Caco-2 (cell line): ENCODE results near the gene ALDH3A1. TPM values are rescaled to one million over a fixed set of nuclear protein-coding genes. Genes with fewer than 3 reads are reported as not detected.

Experiments used
- BruUV-seq: library from RNA; stranded (reverse); fragments of 400-500 nt; replicated peaks from 2 replicates; lab custom pipeline; 2021; lab: Mats Ljungman, UMichigan
- CTCF ChIA-PET: fragments of 300-600 bp; sonication (Branson Sonifier 250); formaldehyde crosslinking; loops from one replicate; lab custom pipeline; 2022; ENCODE audit warnings: antibody characterized with exemption; lab: Charles Lee
- POLR2A ChIA-PET: fragments of 300-600 bp; sonication (Branson Sonifier 250); formaldehyde crosslinking; loops from one replicate; lab custom pipeline; 2022; ENCODE audit warnings: antibody characterized with exemption; lab: Charles Lee
- DNase-seq, 2 experiments: peaks; one replicate each; pipeline versions ENCODE4 v3.0.0 to v3.0.0-alpha.2; 2020 to 2022
- H3K27me3 ChIP-seq: replicated peaks from 2 replicates; pipeline ENCODE4 v1.6.0; 2011; ENCODE audit warnings: low read length; ENCODE audit not compliant: control insufficient read depth, insufficient read depth
- H3K36me3 ChIP-seq: 2 replicates; pipeline ENCODE4 v1.5.1; 2011; ENCODE audit warnings: low read length; ENCODE audit not compliant: control insufficient read depth, insufficient read depth
- H3K4me1 ChIP-seq: fragments of 250-450 bp; sonication (Bioruptor Pico); 2 replicates; pipeline ENCODE4 v1.5.1; 2020; ENCODE audit warnings: mild to moderate bottlenecking
- H3K4me3 ChIP-seq: 2 replicates; pipeline ENCODE4 v1.5.1; 2011; ENCODE audit warnings: low read depth, mild to moderate bottlenecking, control low read depth, low read length
- H3K9me3 ChIP-seq: fragments of 250-450 bp; sonication (Bioruptor Pico); 2 replicates; pipeline ENCODE4 v1.5.1; 2020; ENCODE audit warnings: mild to moderate bottlenecking, moderate library complexity
- H3K27ac Mint-ChIP-seq: one replicate; pipeline ENCODE4 v1.8.0; 2022; ENCODE audit warnings: mixed read lengths; ENCODE audit not compliant: unreplicated experiment
- H3K27me3 Mint-ChIP-seq: one replicate; pipeline ENCODE4 v1.8.0; 2022; ENCODE audit warnings: mixed read lengths; ENCODE audit not compliant: insufficient read depth, unreplicated experiment
- H3K36me3 Mint-ChIP-seq: one replicate; pipeline ENCODE4 v1.8.0; 2022; ENCODE audit warnings: mild to moderate bottlenecking, mixed read lengths; ENCODE audit not compliant: insufficient read depth, unreplicated experiment
- H3K4me1 Mint-ChIP-seq: one replicate; pipeline ENCODE4 v1.8.0; 2022; ENCODE audit warnings: low read depth, mixed read lengths; ENCODE audit not compliant: unreplicated experiment
- H3K4me3 Mint-ChIP-seq: one replicate; pipeline ENCODE4 v1.8.0; 2022; ENCODE audit warnings: mild to moderate bottlenecking, moderate library complexity, mixed read lengths; ENCODE audit not compliant: unreplicated experiment
- H3K9me3 Mint-ChIP-seq: one replicate; pipeline ENCODE4 v1.8.0; 2022; ENCODE audit warnings: mixed read lengths; ENCODE audit not compliant: unreplicated experiment
- CTCF ChIP-seq, 2 experiments: fragments of 200-600 bp in 1 of 2; IDR thresholded peaks; 1 replicate in 1 of 2; 2 replicates in 1 of 2; pipeline versions ENCODE4 v1.5.1 to v1.8.0; 2011 to 2022; ENCODE audit warnings: antibody characterized with exemption in 1 of 2, control low read depth in 1 of 2, inconsistent platforms in 1 of 2, low read depth in 1 of 2, low read length in 1 of 2, mild to moderate bottlenecking in 1 of 2, moderate library complexity in 1 of 2; ENCODE audit not compliant: insufficient read depth in 1 of 2, severe bottlenecking in 1 of 2, unreplicated experiment in 1 of 2
- intact Hi-C: fragments of 100-400 bp; cut with micrococcal nuclease; formaldehyde crosslinking; loops from one replicate; pipeline ENCODE4 v1.10.0; 2022; ENCODE audit not compliant: unreplicated experiment
- total RNA-seq: library from RNA; stranded (reverse); gene quantifications from 2 replicates; pipeline ENCODE4 v1.2.3, GENCODE V29; 2022

Gene ALDH3A1
- total RNA-seq, 1 experiment from 2014 or later, result 8.3 TPM

- Histone ChIP-seq H3K27me3 (no peaks in the 10 kb centered on the region), H3K9me3 (no peaks in the 10 kb centered on the region), H3K36me3 (no peaks in the 10 kb centered on the region), H3K4me3 (no peak overlapping the region), H3K4me1 (0 out of 2 replicates have a peak, but pooled peaks cover 6% of the 10 kb centered on the region)
- Mint-ChIP-seq H3K27me3 (no peaks in the 10 kb centered on the region), H3K9me3 (no peaks in the 10 kb centered on the region), H3K4me1 (no peaks in the 10 kb centered on the region), H3K4me3 (no peak overlapping the region), H3K36me3 (no peaks in the 10 kb centered on the region), H3K27ac (no peak overlapping the region)
- no peak for TF ChIP-seq CTCF (IDR thresholded peaks at IDR 0.05; ENCODE audit: insufficient read depth in 1 of 2, low read depth in 1 of 2, low read length in 1 of 2, severe bottlenecking in 1 of 2, unreplicated experiment in 1 of 2)
- DNase-seq, result no peak
- CTCF ChIA-PET, result no interaction called here
- intact Hi-C loops, result no loop called here
- POLR2A ChIA-PET, result no interaction called here
- no TSS peak for BruUV-seq
Observed at GRCh38 chr17:19770985-19771735, 23.1 kb upstream of the ALDH3A1 start.

GRCh38 chr17:19769946-19770652 is 22.0 kb upstream of the ALDH3A1 start:
- TF ChIP-seq CTCF (IDR thresholded peaks at IDR 0.05; ENCODE audit: insufficient read depth in 1 of 2, low read depth in 1 of 2, low read length in 1 of 2, severe bottlenecking in 1 of 2, unreplicated experiment in 1 of 2), result no peak
- ChIA-PET POLR2A (no interaction called here), CTCF (no interaction called here)
- Histone ChIP-seq H3K9me3 (no peaks in the 10 kb centered on the region), H3K27me3 (no peaks in the 10 kb centered on the region), H3K4me3 (no peak overlapping the region), H3K4me1 (0 out of 2 replicates have a peak, but pooled peaks cover 7% of the 10 kb centered on the region), H3K36me3 (no peaks in the 10 kb centered on the region)
- no peaks in the 10 kb centered on the region for H3K4me1 Mint-ChIP-seq
- H3K27ac Mint-ChIP-seq, result no peak overlapping the region
- no peaks in the 10 kb centered on the region for H3K9me3 Mint-ChIP-seq
- H3K27me3 Mint-ChIP-seq, result no peaks in the 10 kb centered on the region
- no peaks in the 10 kb centered on the region for H3K36me3 Mint-ChIP-seq
- BruUV-seq, result no TSS peak
- intact Hi-C loops, result loop anchor here (5.0 kb wide), 2 partner anchors 53 to 178 kb away; partner anchors contain the start of gene SLC47A2
- no peak overlapping the region for H3K4me3 Mint-ChIP-seq
- no peak for DNase-seq

- TF ChIP-seq CTCF (IDR thresholded peaks at IDR 0.05; ENCODE audit: insufficient read depth in 1 of 2, low read depth in 1 of 2, low read length in 1 of 2, severe bottlenecking in 1 of 2, unreplicated experiment in 1 of 2), result no peak
- Mint-ChIP-seq H3K27ac (no peak overlapping the region), H3K36me3 (no peaks in the 10 kb centered on the region), H3K4me1 (no peaks in the 10 kb centered on the region), H3K9me3 (no peaks in the 10 kb centered on the region), H3K27me3 (no peaks in the 10 kb centered on the region), H3K4me3 (no peak overlapping the region)
- no TSS peak for BruUV-seq
- Histone ChIP-seq H3K9me3 (no peaks in the 10 kb centered on the region), H3K4me1 (0 out of 2 replicates have a peak, but pooled peaks cover 7% of the 10 kb centered on the region), H3K27me3 (no peaks in the 10 kb centered on the region), H3K4me3 (no peak overlapping the region), H3K36me3 (no peaks in the 10 kb centered on the region)
- DNase-seq, result no peak
- ChIA-PET POLR2A (no interaction called here), CTCF (interaction anchor here (2.1 kb wide), 1 partner anchor 406 kb away, joined by 5 read pairs; the partner anchor contains the start of gene B9D1)
- intact Hi-C loops, result loop anchor here (5.0 kb wide), 2 partner anchors 51 to 176 kb away; partner anchors contain the start of gene SLC47A2
Observed at GRCh38 chr17:19768046-19768782, 20.1 kb upstream of the ALDH3A1 start.
